T-helper 1 cell treated with Interleukin-12 subunit alpha and Interleukin-12 subunit beta and Interleukin-4 antibody, amounts not matched to agents 30 μg/mL and 1 μg/mL, for 36 hours (primary cell): ENCODE measurements around the gene LZTR1.
A peak's percentile ranks its signal among the peaks of the same experiment; 100 is the strongest.

ENCODE experiments used
- H3K27ac Mint-ChIP-seq: one replicate; pipeline ENCODE4 v1.8.0; 2021; ENCODE audit warnings: mild to moderate bottlenecking, mixed read lengths
- H3K27me3 Mint-ChIP-seq: one replicate; pipeline ENCODE4 v1.8.0; 2021; ENCODE audit warnings: low read depth, mixed read lengths
- H3K36me3 Mint-ChIP-seq: one replicate; pipeline ENCODE4 v1.8.0; 2021; ENCODE audit warnings: low read depth, mixed read lengths
- H3K4me1 Mint-ChIP-seq: one replicate; pipeline ENCODE4 v1.8.0; 2021; ENCODE audit warnings: low read depth, mixed read lengths
- H3K4me3 Mint-ChIP-seq: one replicate; pipeline ENCODE4 v1.8.0; 2021; ENCODE audit warnings: mild to moderate bottlenecking, moderate library complexity, mixed read lengths
- H3K9me3 Mint-ChIP-seq: one replicate; pipeline ENCODE4 v1.8.0; 2021; ENCODE audit warnings: mixed read lengths

LZTR1 gene

GRCh38 chr22:20957102-20957682 lies 24.9 kb upstream of the LZTR1 start:
- Mint-ChIP-seq H3K27ac (no peak overlapping the region), H3K9me3 (no peaks in the 10 kb centered on the region), H3K36me3 (peaks cover 16% of the 10 kb centered on the region), H3K27me3 (peaks cover 24% of the 10 kb centered on the region), H3K4me3 (peak overlapping the region; percentile 40), H3K4me1 (peaks cover 13% of the 10 kb centered on the region)

- Mint-ChIP-seq H3K4me3 (peak overlapping the region; percentile 40), H3K4me1 (peaks cover 11% of the 10 kb centered on the region), H3K9me3 (no peaks in the 10 kb centered on the region), H3K36me3 (peaks cover 11% of the 10 kb centered on the region), H3K27me3 (peaks cover 25% of the 10 kb centered on the region), H3K27ac (no peak overlapping the region)
Measured at GRCh38 chr22:20957683-20958431, 24.2 kb upstream of the LZTR1 start.

GRCh38 chr22:20959578-20960461 lies 22.3 kb upstream of the LZTR1 start:
- no peaks in the 10 kb centered on the region for H3K9me3 Mint-ChIP-seq
- H3K27me3 Mint-ChIP-seq = peaks cover 44% of the 10 kb centered on the region
- peaks cover 2% of the 10 kb centered on the region for H3K36me3 Mint-ChIP-seq
- H3K4me3 Mint-ChIP-seq = no peak overlapping the region
- no peak overlapping the region for H3K27ac Mint-ChIP-seq
- H3K4me1 Mint-ChIP-seq = peaks cover 17% of the 10 kb centered on the region

- H3K4me1 Mint-ChIP-seq = peaks cover 17% of the 10 kb centered on the region
- no peak overlapping the region for H3K4me3 Mint-ChIP-seq
- H3K36me3 Mint-ChIP-seq = peaks cover 2% of the 10 kb centered on the region
- H3K27ac Mint-ChIP-seq = no peak overlapping the region
- no peaks in the 10 kb centered on the region for H3K9me3 Mint-ChIP-seq
- H3K27me3 Mint-ChIP-seq = peaks cover 47% of the 10 kb centered on the region
Measured at GRCh38 chr22:20960609-20961008, 21.5 kb upstream of the LZTR1 start.

DNA sequence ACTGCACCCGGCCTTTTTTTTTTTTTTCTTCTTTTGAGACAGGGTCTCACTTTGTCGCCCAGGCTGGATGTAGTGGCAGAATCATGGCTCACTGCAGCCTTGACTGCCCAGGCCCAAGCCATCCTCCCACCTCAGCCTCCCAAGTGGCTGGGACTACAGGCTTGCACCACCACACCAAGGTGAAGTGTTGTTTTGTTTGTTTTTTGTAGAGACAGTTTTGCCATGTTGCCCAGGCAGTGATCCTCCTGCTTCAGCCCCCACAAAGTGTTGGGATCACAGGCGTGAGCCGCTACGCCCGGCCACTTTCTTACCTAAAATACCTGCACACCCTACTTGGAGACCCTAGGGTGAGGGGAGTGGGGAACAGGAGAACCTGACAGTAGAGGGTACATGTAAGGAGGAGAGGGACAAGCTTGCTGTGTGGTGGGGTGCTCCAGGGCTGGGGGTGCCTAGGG lies 19.6 kb upstream of the LZTR1 start:
- no peaks in the 10 kb centered on the region for H3K36me3 Mint-ChIP-seq
- H3K27ac Mint-ChIP-seq = no peak overlapping the region
- no peaks in the 10 kb centered on the region for H3K9me3 Mint-ChIP-seq
- H3K4me3 Mint-ChIP-seq = no peak overlapping the region
- H3K4me1 Mint-ChIP-seq = peaks cover 15% of the 10 kb centered on the region
- H3K27me3 Mint-ChIP-seq = peaks cover 47% of the 10 kb centered on the region

DNA sequence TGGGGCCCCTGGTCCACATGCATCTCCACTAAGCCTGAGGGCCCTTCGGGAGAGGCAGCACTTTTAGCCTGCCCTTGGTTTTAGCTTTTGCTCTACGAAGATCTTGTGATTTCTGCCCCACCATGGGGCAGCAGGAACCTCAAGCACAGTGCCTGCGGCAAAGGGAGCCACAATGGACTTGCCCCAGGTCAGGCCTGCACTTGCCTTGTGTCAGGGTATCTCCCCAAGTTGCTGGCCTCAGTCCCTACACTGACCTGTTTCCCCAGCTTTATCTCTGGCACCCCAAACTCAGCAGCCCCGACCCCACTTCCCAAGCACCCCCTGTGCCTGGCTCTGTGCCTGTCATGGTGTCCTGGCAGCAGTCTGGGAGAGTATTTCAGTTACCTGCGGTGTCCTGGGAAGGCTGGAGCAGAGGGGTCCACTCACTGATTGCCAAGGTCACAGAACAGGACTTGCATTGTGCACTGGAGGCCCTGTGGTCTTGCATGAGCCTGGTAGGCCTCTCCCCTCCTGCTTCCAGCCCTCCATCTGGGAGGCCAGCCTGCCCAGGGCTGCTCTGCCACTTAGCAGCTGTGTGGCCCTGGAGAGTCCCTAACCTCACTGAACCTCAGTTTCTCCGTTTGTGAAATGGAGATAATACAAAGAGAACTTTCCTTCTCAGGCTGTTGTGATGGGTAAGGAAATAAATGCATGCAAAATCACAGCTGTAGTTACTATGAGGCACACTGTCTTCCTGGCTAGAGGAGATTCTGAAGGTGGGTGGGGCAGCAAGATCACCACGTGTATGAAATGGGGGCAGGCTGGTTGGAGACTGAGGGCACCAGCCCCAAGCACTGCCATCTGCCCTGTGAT lies 18.7 kb upstream of the LZTR1 start:
- Mint-ChIP-seq H3K36me3 (no peaks in the 10 kb centered on the region), H3K27me3 (peaks cover 39% of the 10 kb centered on the region), H3K9me3 (no peaks in the 10 kb centered on the region), H3K27ac (no peak overlapping the region), H3K4me1 (peaks cover 10% of the 10 kb centered on the region), H3K4me3 (no peak overlapping the region)

DNA sequence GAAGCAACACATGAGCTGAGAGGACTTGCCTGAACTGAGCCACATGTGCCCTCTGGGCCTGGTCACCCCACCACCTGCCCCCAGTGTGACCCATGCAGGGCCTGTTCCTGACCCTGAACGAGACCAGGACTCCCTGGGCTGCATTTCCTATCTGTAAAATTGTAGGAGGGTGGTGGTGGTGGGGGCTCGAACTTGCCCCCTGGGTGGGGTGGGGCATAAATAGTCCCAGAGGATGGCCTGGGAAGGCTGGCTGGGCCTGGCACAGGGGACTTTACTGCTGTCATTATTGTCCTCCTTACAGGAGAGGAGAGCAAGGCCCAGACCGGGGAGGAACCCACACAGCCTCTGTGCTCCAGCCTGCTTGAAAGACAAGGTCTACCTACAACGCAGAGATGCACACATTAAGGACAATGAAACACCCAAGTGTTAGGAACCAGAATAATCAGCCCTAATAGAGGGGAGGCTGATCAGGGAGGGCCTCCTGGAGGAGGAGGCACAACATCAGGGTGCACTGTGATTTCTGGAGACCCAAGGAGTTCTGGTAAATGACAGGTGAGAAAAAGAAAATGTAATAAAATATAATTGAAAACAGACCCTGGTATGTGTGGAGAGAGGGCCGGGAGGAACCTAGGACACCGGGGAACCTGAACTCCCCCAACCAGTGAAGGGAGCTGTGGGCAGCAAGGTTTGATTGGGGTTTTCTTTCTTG lies 17.9 kb upstream of the LZTR1 start:
- Mint-ChIP-seq H3K9me3 (no peaks in the 10 kb centered on the region), H3K27me3 (peaks cover 37% of the 10 kb centered on the region), H3K36me3 (no peaks in the 10 kb centered on the region), H3K27ac (no peak overlapping the region), H3K4me3 (peak overlapping the region; percentile 39), H3K4me1 (peaks cover 10% of the 10 kb centered on the region)

DNA sequence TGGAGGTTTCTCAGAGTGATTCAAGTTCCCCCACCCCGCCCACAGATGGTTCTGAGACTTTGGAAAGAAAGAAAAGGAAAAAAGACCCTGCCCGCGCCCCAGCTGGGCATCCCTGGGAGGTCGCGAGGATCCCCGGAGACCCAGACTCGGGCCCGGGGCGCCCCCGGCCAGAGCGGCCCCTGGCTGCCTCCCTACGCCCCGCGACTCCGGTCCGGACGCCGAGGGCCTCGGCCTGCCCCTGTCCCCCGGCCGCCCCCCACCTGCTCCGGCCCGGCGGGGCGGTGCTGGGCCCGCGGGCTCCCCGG lies 17.3 kb upstream of the LZTR1 start:
- H3K27me3 Mint-ChIP-seq = peaks cover 37% of the 10 kb centered on the region
- peak overlapping the region; percentile 39 for H3K4me3 Mint-ChIP-seq
- no peak overlapping the region for H3K27ac Mint-ChIP-seq

DNA sequence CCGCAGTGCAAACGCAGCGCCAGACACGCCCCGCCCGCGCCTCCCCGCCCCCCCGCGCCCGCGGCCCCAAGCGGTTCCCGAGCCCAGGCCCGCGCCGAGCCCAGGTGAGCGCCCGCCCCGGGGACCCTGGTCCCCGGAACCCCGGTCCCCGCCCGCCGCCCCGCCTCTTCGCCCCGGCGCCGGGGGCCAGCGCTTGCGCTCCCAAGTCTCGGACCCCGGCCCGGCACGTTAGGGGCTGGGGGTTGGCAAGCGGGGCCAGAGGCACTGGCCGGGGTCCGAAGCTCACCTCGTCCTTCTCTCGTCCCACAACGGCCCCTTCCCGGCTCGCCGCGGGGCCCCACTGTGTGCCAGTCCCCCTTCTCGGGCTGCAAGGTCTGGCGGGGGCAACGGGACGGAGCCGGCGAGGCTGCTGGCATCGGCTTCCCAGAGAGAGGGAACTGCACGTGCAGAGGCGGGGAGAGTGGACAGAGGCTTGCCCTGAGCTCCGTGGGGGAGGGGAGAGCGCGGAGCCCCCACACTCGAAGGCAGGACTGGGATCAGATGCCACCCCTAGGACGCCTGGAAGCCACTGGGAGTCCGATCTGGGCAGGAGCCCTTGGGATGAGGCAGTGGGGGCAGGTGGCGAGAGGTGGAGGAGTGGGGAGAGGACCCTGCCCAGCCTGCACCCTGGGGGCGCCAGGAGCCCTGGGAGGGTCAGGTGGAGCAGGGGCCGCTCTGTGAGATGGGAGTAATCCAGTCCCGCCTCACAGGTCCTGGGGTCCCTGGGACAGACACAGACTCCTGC lies 16.8 kb upstream of the LZTR1 start:
- no peak overlapping the region for H3K4me3 Mint-ChIP-seq
- H3K27me3 Mint-ChIP-seq = peaks cover 37% of the 10 kb centered on the region
- H3K27ac Mint-ChIP-seq = no peak overlapping the region
- H3K4me1 Mint-ChIP-seq = peaks cover 10% of the 10 kb centered on the region
- H3K36me3 Mint-ChIP-seq = no peaks in the 10 kb centered on the region
- no peaks in the 10 kb centered on the region for H3K9me3 Mint-ChIP-seq

More for the DNA sequence above, 17.3 kb upstream of the LZTR1 start:
- no peaks in the 10 kb centered on the region for H3K36me3 Mint-ChIP-seq
- H3K9me3 Mint-ChIP-seq = no peaks in the 10 kb centered on the region
- peaks cover 10% of the 10 kb centered on the region for H3K4me1 Mint-ChIP-seq

DNA sequence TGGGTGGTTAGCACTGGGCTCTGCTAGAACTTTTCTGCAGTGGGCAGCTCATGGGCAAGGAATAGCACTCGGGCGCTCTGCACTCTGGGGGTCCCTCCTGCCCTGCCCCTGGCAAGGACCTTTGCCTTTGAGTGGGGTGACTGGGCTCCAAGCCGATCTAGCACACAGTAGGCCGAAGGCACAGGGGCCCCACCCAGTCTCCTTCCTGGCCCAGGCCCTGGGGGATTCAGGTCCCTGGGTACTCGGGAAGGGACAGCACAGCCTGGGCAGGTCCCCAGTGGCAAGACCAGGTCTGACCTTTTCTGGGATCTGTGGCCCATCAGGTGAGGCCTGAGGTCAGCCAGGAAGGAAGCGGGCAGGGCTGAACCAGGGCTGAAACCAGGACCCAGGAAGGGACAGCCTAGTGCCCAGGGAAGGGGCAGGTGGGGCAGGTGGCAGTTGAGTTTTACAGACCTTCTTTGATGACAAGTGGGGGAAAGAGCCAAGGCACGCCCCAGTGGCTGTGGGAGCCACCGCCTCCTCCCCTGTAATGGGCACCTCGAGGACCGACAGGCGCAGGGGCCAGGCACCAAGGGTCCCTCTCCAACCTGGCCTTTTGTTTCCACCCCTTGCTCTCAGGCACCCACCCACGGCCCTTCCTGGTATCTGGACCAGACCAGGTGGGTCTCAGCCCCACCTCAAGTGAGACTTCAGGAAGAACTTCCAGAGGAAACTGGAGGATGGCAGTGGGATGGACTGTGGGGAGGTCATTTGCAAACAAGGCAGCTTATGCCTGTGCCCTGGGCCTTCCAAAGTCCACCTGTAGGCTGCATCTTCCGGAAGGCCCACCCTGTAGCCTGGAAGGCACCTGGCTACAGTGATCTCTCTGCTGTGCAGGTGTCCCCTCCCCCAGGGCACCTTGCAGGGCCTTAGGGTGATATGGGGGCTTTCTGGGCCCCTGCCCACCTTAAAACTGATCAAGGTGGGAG lies 15.9 kb upstream of the LZTR1 start:
- Mint-ChIP-seq H3K36me3 (no peaks in the 10 kb centered on the region), H3K27me3 (peaks cover 37% of the 10 kb centered on the region), H3K4me1 (peaks cover 10% of the 10 kb centered on the region), H3K9me3 (no peaks in the 10 kb centered on the region), H3K27ac (no peak overlapping the region), H3K4me3 (no peak overlapping the region)

DNA sequence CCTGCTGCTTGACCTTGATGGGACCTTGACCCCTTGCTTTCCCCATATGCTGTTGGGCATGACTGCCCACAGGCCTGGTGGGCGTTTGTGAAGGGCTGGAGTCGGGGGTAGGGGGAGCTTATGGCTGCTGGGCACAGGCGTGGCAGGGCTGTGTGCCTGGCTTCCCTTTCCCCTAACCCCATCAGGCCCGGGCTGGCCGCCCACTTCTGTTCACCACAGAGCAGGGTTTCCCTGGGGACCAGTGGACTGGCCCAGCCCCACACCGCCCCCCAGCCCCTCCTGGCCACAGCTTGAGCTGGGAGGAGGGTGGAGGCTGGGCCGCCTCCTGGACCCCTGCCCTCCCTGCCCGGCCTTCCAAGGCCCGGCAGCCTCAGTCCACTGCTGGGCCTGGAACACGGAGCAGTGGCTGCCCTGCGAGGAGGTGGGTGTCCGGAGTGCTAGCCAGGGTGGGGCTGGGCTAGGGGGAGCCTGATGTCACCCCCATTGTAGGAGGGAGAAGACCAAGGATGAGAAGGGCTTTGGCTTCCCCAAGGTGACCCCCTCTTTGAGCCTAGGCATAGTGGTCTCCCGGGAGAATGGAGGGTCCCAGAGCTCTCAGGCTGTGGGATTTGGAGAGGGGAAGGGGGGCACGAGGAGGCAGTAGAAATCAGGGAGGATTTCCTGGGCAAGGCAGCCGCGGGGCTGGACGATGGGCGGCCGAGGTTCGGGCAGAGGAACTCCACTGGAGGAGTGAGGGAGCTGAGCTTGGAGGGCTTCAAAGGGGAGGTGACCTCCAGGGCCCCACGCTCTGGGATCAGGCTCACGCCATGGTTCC lies 15.0 kb upstream of the LZTR1 start, which contains the start of gene AIFM3:
AIFM3 (plus strand) TSS at position 373 of the 814 bp plus-strand sequence. CDS start 690 bp downstream, outside the sequence.
- H3K4me1 Mint-ChIP-seq = peaks cover 6% of the 10 kb centered on the region
- H3K27ac Mint-ChIP-seq = no peak within 1 kb of the TSS
- no peaks in the 10 kb centered on the region for H3K9me3 Mint-ChIP-seq
- H3K4me3 Mint-ChIP-seq = no peak within 1 kb of the TSS
- H3K27me3 Mint-ChIP-seq = peaks cover 31% of the 10 kb centered on the region
- no peaks in the 10 kb centered on the region for H3K36me3 Mint-ChIP-seq
